Loucy (cell line): ENCODE data around the gene ASPHD1.
"Not testable (repeated sequence)": the region's sequence is repeated elsewhere in the genome, so short reads cannot be mapped to it uniquely, and the experiment has no call there.

Experiments
- H2AFZ ChIP-seq: fragments of 200-600 bp; sonication (generic); 2 replicates; pipeline ENCODE4 v1.6.0; 2016; ENCODE audit warnings: antibody characterized with exemption, mild to moderate bottlenecking, low read length, moderate library complexity
- H3F3A ChIP-seq: fragments of 200-600 bp; 2 replicates; pipeline ENCODE4 v1.6.0; 2016; ENCODE audit warnings: antibody characterized with exemption, low read depth, mild to moderate bottlenecking
- H3K27me3 ChIP-seq: fragments of 200-600 bp; sonication (generic); 2 replicates; pipeline ENCODE4 v1.6.1; 2014; ENCODE audit warnings: low read length, mild to moderate bottlenecking; ENCODE audit not compliant: insufficient read depth, poor library complexity, severe bottlenecking
- H3K36me3 ChIP-seq: fragments of 200-600 bp; sonication (generic); 2 replicates; pipeline ENCODE4 v1.6.1; 2016; ENCODE audit warnings: low read length; ENCODE audit not compliant: insufficient read depth
- H3K4me1 ChIP-seq: fragments of 200-600 bp; sonication (generic); 2 replicates; pipeline ENCODE4 v1.5.1; 2014; ENCODE audit warnings: low read length, mild to moderate bottlenecking; ENCODE audit not compliant: insufficient read depth, poor library complexity, severe bottlenecking
- H3K4me2 ChIP-seq: fragments of 200-600 bp; sonication (generic); 2 replicates; pipeline ENCODE4 v1.6.0; 2014; ENCODE audit warnings: antibody characterized with exemption, low read length, low read depth, mild to moderate bottlenecking; ENCODE audit not compliant: poor library complexity, severe bottlenecking
- H3K4me3 ChIP-seq: fragments of 200-600 bp; sonication (generic); 2 replicates; pipeline ENCODE4 v1.5.1; 2014; ENCODE audit warnings: low read length, mild to moderate bottlenecking, mixed read lengths; ENCODE audit not compliant: poor library complexity, severe bottlenecking
- H3K79me2 ChIP-seq: fragments of 200-600 bp; sonication (generic); 2 replicates; pipeline ENCODE4 v1.6.1; 2014; ENCODE audit warnings: low read length; ENCODE audit not compliant: insufficient read depth
- H3K9ac ChIP-seq: fragments of 200-600 bp; sonication (generic); 2 replicates; pipeline ENCODE4 v1.6.0; 2014; ENCODE audit warnings: mild to moderate bottlenecking, low read depth, low read length, moderate library complexity; ENCODE audit not compliant: poor library complexity, severe bottlenecking
- H3K9me2 ChIP-seq: fragments of 200-600 bp; sonication (generic); replicated peaks from 2 replicates; pipeline ENCODE4 v1.6.1; 2016; ENCODE audit warnings: low read depth, low read length, mixed read lengths
- H3K9me3 ChIP-seq: fragments of 200-600 bp; sonication (generic); 2 replicates; pipeline ENCODE4 v1.6.1; 2014; ENCODE audit warnings: mild to moderate bottlenecking, antibody characterized with exemption, low read length, low read depth; ENCODE audit not compliant: insufficient read depth
- H4K20me1 ChIP-seq: fragments of 200-600 bp; sonication (generic); 2 replicates; pipeline ENCODE4 v1.6.0; 2014; ENCODE audit warnings: antibody characterized with exemption, low read length, mild to moderate bottlenecking; ENCODE audit not compliant: insufficient read depth, poor library complexity, severe bottlenecking
- EZH2phosphoT487 ChIP-seq: fragments of 200-600 bp; IDR thresholded peaks from 2 replicates; pipeline ENCODE4 v1.6.1; 2018; ENCODE audit warnings: antibody characterized with exemption, mild to moderate bottlenecking, moderate library complexity, borderline replicate concordance
- TF ChIP-seq, protein P1 (sequence below): fragments of 200-600 bp; sonication (generic); conservative IDR thresholded peaks from 2 replicates; pipeline ENCODE4 v1.5.1; 2014; ENCODE audit warnings: mild to moderate bottlenecking, antibody characterized with exemption, low read length

ASPHD1 gene

DNA sequence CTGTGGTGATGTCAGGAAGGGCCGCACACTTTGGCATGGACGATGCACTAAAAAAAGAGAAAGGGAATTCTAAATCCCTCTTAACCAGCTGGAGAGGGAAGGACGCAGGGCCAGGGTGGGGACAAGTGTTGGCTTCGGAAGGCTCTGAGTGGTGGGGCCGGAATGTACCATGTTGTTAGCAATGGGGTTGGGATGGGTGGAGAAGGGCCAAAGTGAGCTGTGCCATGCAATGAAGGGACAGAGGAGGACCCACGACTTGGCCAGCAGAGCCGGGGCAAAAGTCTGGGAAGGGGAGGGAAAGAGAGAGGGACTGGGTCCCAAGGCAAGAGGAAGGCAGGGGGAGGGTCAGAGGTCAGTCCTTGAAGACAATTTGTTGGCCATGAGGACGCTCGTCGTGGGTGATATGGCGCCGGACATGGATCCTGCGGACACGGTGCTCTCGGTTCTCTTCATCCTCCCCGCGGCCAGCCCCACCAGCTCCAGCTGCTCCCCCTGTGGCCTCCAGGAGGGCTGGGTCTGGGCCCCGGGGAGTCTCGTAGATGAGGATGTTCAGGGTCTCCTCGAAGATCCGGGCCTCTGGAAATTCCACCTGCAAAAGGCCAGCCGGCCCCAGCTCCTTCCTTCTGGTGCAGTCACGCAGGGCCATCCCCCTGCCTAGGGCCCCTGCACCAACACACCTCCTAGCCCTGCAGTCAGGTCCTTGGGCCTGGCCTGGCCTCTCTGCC lies 6.4 kb downstream of the ASPHD1 start:
- Histone ChIP-seq H4K20me1 (no peaks in the 10 kb centered on the region), H2AFZ (no peak overlapping the region), H3K4me2 (no peak overlapping the region), H3K9me3 (no peaks in the 10 kb centered on the region), H3K4me1 (no peaks in the 10 kb centered on the region), H3K9me2 (no peaks in the 10 kb centered on the region), H3K79me2 (no peaks in the 10 kb centered on the region), H3K4me3 (no peak overlapping the region), H3K9ac (no peak overlapping the region), H3K36me3 (no peaks in the 10 kb centered on the region), H3K27me3 (no peaks in the 10 kb centered on the region), H3F3A (no peaks in the 10 kb centered on the region)
- no peak for TF ChIP-seq EZH2phosphoT487

DNA sequence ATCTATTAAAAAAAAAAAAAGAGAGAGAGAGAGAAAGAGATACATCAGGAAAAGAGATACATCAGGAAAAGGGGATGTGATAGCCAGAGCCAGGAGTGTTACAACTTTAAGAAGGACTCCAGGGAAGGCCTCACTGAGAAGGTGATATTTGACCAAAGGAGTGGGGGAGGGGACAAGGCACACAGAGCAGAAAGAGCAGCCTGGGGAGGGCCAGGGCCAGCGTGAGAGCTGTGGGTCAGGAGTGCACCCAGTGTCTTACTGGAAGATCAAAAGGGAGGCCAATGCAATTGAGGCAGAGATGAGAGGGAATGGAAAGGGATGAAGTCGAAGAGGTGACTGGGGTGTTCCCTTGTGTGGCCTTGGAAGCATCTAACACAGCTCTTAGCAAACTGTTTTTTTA lies 7.7 kb downstream of the ASPHD1 start:
- H3K79me2 ChIP-seq = no peaks in the 10 kb centered on the region
- H3K9me2 ChIP-seq = no peaks in the 10 kb centered on the region
- no peaks in the 10 kb centered on the region for H3K27me3 ChIP-seq
- no peaks in the 10 kb centered on the region for H3F3A ChIP-seq
- no peak overlapping the region for H3K4me2 ChIP-seq
- TF ChIP-seq, protein P1, sequence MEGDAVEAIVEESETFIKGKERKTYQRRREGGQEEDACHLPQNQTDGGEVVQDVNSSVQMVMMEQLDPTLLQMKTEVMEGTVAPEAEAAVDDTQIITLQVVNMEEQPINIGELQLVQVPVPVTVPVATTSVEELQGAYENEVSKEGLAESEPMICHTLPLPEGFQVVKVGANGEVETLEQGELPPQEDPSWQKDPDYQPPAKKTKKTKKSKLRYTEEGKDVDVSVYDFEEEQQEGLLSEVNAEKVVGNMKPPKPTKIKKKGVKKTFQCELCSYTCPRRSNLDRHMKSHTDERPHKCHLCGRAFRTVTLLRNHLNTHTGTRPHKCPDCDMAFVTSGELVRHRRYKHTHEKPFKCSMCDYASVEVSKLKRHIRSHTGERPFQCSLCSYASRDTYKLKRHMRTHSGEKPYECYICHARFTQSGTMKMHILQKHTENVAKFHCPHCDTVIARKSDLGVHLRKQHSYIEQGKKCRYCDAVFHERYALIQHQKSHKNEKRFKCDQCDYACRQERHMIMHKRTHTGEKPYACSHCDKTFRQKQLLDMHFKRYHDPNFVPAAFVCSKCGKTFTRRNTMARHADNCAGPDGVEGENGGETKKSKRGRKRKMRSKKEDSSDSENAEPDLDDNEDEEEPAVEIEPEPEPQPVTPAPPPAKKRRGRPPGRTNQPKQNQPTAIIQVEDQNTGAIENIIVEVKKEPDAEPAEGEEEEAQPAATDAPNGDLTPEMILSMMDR = no peak
- no peak for TF ChIP-seq EZH2phosphoT487
- H3K4me3 ChIP-seq = no peak overlapping the region
- H2AFZ ChIP-seq = no peak overlapping the region
- no peaks in the 10 kb centered on the region for H3K4me1 ChIP-seq
- no peak overlapping the region for H3K9ac ChIP-seq
- H3K36me3 ChIP-seq = no peaks in the 10 kb centered on the region
- no peaks in the 10 kb centered on the region for H4K20me1 ChIP-seq
- H3K9me3 ChIP-seq = no peaks in the 10 kb centered on the region

GRCh38 chr16:29908719-29909220 lies 8.5 kb downstream of the ASPHD1 start:
- TF ChIP-seq, protein P1 = no peak
- TF ChIP-seq EZH2phosphoT487 = no peak
- H3K9me3 ChIP-seq = no peaks in the 10 kb centered on the region

GRCh38 chr16:29909391-29909790 lies 9.1 kb downstream of the ASPHD1 start:
- no peaks in the 10 kb centered on the region for H4K20me1 ChIP-seq
- H3K79me2 ChIP-seq = no peaks in the 10 kb centered on the region
- H3K4me1 ChIP-seq = no peaks in the 10 kb centered on the region
- TF ChIP-seq, protein P1 = no peak
- no peak for TF ChIP-seq EZH2phosphoT487
- no peak overlapping the region for H3K4me3 ChIP-seq
- H3K9ac ChIP-seq = no peak overlapping the region
- no peaks in the 10 kb centered on the region for H3F3A ChIP-seq
- H3K36me3 ChIP-seq = no peaks in the 10 kb centered on the region
- no peak overlapping the region for H3K4me2 ChIP-seq
- no peaks in the 10 kb centered on the region for H3K27me3 ChIP-seq
- no peaks in the 10 kb centered on the region for H3K9me2 ChIP-seq
- no peaks in the 10 kb centered on the region for H3K9me3 ChIP-seq
- no peak overlapping the region for H2AFZ ChIP-seq

More at GRCh38 chr16:29908719-29909220, 8.5 kb downstream of the ASPHD1 start:
- Histone ChIP-seq H4K20me1 (no peaks in the 10 kb centered on the region), H2AFZ (no peak overlapping the region), H3K27me3 (no peaks in the 10 kb centered on the region), H3F3A (no peaks in the 10 kb centered on the region), H3K9ac (no peak overlapping the region), H3K4me1 (no peaks in the 10 kb centered on the region), H3K79me2 (no peaks in the 10 kb centered on the region), H3K9me2 (no peaks in the 10 kb centered on the region), H3K4me3 (no peak overlapping the region), H3K4me2 (no peak overlapping the region), H3K36me3 (no peaks in the 10 kb centered on the region)

- not testable (repeated sequence) for H4K20me1 ChIP-seq, H3K9me2 ChIP-seq
Measured at GRCh38 chr16:29909851-29910250, 9.6 kb downstream of the ASPHD1 start.

More at GRCh38 chr16:29909851-29910250, 9.6 kb downstream of the ASPHD1 start:
- not testable (repeated sequence) for H3K9ac ChIP-seq, H3K4me2 ChIP-seq, H3K27me3 ChIP-seq, H3K4me1 ChIP-seq, H3F3A ChIP-seq, H3K4me3 ChIP-seq, H3K79me2 ChIP-seq, H3K36me3 ChIP-seq, H3K9me3 ChIP-seq, H2AFZ ChIP-seq
